ENCODE data around the gene HSPA1B.

HSPA1B gene

DNA sequence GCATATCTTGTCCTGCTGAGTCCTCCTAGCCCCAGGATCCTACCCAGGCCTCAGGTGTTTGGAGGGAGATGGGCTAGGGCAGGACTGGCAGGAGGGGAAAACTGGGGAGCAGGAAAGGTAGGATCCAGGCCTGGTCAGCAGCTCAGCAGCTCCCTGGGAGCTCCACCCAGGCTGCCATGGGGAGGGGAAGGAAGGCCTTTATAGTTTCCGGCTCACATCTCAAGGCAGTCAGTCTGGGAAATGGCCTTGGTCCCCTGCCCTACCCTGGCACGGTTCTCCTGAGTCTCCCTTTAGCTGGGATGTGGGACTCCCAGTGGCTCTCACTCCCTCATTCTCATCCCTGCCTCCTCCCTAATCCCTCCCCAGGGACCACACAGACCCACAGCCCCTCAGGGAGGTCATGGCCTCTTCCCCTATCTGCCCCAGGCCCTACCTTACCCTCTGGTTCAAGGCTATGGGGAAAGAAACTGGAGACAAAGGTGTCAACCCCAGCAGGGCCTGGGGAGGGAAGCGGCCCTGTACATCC is 49.6 kb downstream of the HSPA1B start:
- 83% methylated on average over 3 of the region's 3 CpGs for WGBS (ENCODE audit: insufficient coverage)
- Histone ChIP-seq H3K27ac (ENCODE audit: insufficient read depth in 1 of 2, low read depth in 1 of 2, low read length in 2 of 2, poor library complexity in 1 of 2, severe bottlenecking in 2 of 2) (no peak overlapping the region), H3K36me3 (ENCODE audit: control insufficient read depth in 4 of 4, insufficient read depth in 4 of 4, low read length in 3 of 4) (peaks cover 3 to 25% (median 24%) of the 10 kb centered on the region in 4 experiments), H3K27me3 (replicated peaks in 2 of 5; ENCODE audit: control insufficient read depth in 4 of 5, insufficient read depth in 5 of 5, low read length in 4 of 5) (no peaks in the 10 kb centered on the region), H3K4me3 (ENCODE audit: control insufficient read depth in 1 of 7, extremely low read depth in 1 of 7, insufficient read depth in 4 of 7, low read depth in 2 of 7, low read length in 6 of 7) (no peak overlapping the region), H3K4me1 (ENCODE audit: control extremely low read depth in 1 of 4, control insufficient read depth in 4 of 4, insufficient read depth in 4 of 4, low read length in 3 of 4) (peaks cover 0 to 2% (median 0%) of the 10 kb centered on the region in 4 experiments), H3K9me3 (ENCODE audit: control extremely low read depth in 1 of 5, control insufficient read depth in 4 of 5, insufficient read depth in 2 of 5, low read depth in 1 of 5, low read length in 4 of 5) (no peaks in the 10 kb centered on the region)
- ChIA-PET CTCF (interaction anchor here (0.6 to 3.0 kb wide), 2 partner anchors 13 to 53 kb away, joined by 4 to 14 read pairs; partner anchors contain the start of gene NEU1), POLR2A (no interaction called here)
- no peak for DNase-seq

DNA sequence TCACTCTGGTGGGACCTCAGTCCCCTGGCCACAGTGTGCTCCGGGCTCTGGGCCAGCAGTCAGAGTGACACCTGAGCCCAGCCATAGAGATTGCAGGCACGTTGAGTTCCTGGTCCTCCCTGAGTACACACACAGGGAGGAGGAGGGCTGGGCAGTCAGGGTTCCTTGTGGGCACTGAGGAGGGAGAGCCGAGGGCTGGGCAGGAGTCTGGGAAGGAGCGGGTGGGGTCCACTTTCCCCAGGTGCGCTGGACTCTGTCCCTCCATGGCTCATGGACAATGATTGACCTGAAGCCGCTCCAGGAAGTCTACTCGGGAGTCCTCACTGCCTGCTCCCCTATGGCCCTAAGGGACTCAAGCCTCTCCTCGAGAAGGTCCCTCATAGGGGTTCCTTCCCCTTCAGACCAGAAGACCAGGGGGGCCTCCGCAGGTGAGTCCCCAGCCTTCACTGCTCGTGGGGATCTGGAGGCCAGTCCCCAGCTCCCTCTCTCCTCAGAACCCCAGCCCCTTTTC is 50.2 kb downstream of the HSPA1B start:
- ChIA-PET POLR2A (no interaction called here), CTCF (interaction anchor here (0.6 to 3.0 kb wide), 2 partner anchors 14 to 29 kb away, joined by 3 to 14 read pairs; partner anchors contain the start of gene NEU1)
- no peak for DNase-seq
- Histone ChIP-seq H3K27ac (ENCODE audit: insufficient read depth in 1 of 2, low read depth in 1 of 2, low read length in 2 of 2, poor library complexity in 1 of 2, severe bottlenecking in 2 of 2) (no peak overlapping the region), H3K9me3 (ENCODE audit: control extremely low read depth in 1 of 5, control insufficient read depth in 4 of 5, insufficient read depth in 2 of 5, low read depth in 1 of 5, low read length in 4 of 5) (no peaks in the 10 kb centered on the region), H3K4me3 (ENCODE audit: control insufficient read depth in 1 of 7, extremely low read depth in 1 of 7, insufficient read depth in 4 of 7, low read depth in 2 of 7, low read length in 6 of 7) (no peak overlapping the region), H3K4me1 (ENCODE audit: control extremely low read depth in 1 of 4, control insufficient read depth in 4 of 4, insufficient read depth in 4 of 4, low read length in 3 of 4) (peaks cover 0 to 2% (median 0%) of the 10 kb centered on the region in 4 experiments), H3K27me3 (replicated peaks in 2 of 5; ENCODE audit: control insufficient read depth in 4 of 5, insufficient read depth in 5 of 5, low read length in 4 of 5) (no peaks in the 10 kb centered on the region), H3K36me3 (ENCODE audit: control insufficient read depth in 4 of 4, insufficient read depth in 4 of 4, low read length in 3 of 4) (peaks cover 3 to 30% (median 29%) of the 10 kb centered on the region in 4 experiments)
- 93% methylated on average over 8 of the region's 10 CpGs for WGBS (ENCODE audit: insufficient coverage)

DNA sequence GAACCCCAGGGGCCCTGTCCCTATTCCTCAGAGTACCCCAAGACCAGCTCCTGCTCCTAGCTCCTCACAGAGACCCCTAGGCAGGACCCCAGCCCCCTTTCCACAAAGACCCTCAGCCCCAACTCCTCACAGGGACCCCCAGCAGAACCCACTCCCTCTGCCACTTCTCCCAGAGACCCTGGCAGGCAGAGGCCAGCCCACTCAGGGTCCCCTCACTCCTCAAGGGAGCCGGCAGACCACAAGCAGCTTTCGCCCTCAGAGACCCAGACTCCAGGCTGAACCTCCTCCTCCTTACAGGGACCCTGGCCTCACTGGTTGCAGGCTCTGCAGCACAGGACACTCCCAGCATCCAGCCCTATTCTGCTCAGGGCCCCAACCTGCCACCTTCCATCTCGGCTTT is 50.7 kb downstream of the HSPA1B start:
- H3K27ac ChIP-seq (ENCODE audit: insufficient read depth in 1 of 2, low read depth in 1 of 2, low read length in 2 of 2, poor library complexity in 1 of 2, severe bottlenecking in 2 of 2), result no peak overlapping the region
- H3K4me3 ChIP-seq (ENCODE audit: control insufficient read depth in 1 of 7, extremely low read depth in 1 of 7, insufficient read depth in 4 of 7, low read depth in 2 of 7, low read length in 6 of 7), result no peak overlapping the region
- H3K4me1 ChIP-seq (ENCODE audit: control extremely low read depth in 1 of 4, control insufficient read depth in 4 of 4, insufficient read depth in 4 of 4, low read length in 3 of 4), result peaks cover 0 to 2% (median 0%) of the 10 kb centered on the region in 4 experiments
- H3K36me3 ChIP-seq (ENCODE audit: control insufficient read depth in 4 of 4, insufficient read depth in 4 of 4, low read length in 3 of 4), result peaks cover 5 to 36% (median 34%) of the 10 kb centered on the region in 4 experiments
- CTCF ChIA-PET, result interaction anchor here (0.6 kb wide), 1 partner anchor 29 kb away, joined by 3 read pairs; no protein-coding TSS in a partner anchor
- POLR2A ChIA-PET, result no interaction called here
- no peaks in the 10 kb centered on the region for H3K27me3 ChIP-seq (replicated peaks in 2 of 5; ENCODE audit: control insufficient read depth in 4 of 5, insufficient read depth in 5 of 5, low read length in 4 of 5)
- DNase-seq, result no peak
- WGBS (ENCODE audit: insufficient coverage), result no CpG with 5 or more reads among the region's 3 CpGs
- no peaks in the 10 kb centered on the region for H3K9me3 ChIP-seq (ENCODE audit: control extremely low read depth in 1 of 5, control insufficient read depth in 4 of 5, insufficient read depth in 2 of 5, low read depth in 1 of 5, low read length in 4 of 5)

DNA sequence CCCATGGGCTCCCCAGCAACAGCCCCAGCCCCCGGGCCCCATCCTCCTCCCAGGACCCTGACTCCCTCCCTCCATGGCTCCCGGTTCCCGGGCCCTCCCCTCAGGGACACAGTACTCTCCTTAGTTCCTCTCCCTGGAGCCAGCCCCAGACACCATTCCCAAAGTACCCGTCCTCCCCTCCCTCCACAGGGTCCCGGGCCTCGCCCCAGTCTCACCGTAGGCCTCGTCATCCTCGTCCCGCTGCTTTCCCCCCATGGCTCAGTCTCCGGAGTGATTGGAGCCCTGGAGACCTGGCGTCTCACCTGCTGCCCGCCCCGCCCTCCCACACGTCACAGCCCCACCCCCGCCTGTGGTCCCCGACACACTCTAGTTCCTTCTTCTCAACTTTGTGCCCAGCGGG is 51.2 kb downstream of the HSPA1B start, which contains the start of gene SLC44A4:
Gene SLC44A4 (minus strand): TSS at position 272 of the 400 bp plus-strand sequence. CDS start 17 bp downstream, at position 255.
- WGBS (ENCODE audit: insufficient coverage), result 86% methylated on average over 5 of the region's 18 CpGs
- POLR2A ChIA-PET, result no interaction called here
- H3K9me3 ChIP-seq (ENCODE audit: control extremely low read depth in 1 of 5, control insufficient read depth in 4 of 5, insufficient read depth in 2 of 5, low read depth in 1 of 5, low read length in 4 of 5), result no peaks in the 10 kb centered on the region
- CTCF ChIA-PET, result no interaction called here
- DNase-seq, result no peak
- H3K27ac ChIP-seq (ENCODE audit: insufficient read depth in 1 of 2, low read depth in 1 of 2, low read length in 2 of 2, poor library complexity in 1 of 2, severe bottlenecking in 2 of 2), result no peak within 1 kb of the TSS
- no peaks in the 10 kb centered on the region for H3K27me3 ChIP-seq (replicated peaks in 2 of 5; ENCODE audit: control insufficient read depth in 4 of 5, insufficient read depth in 5 of 5, low read length in 4 of 5)
- no peak within 1 kb of the TSS for H3K4me3 ChIP-seq (ENCODE audit: control insufficient read depth in 1 of 7, extremely low read depth in 1 of 7, insufficient read depth in 4 of 7, low read depth in 2 of 7, low read length in 6 of 7)
- peaks cover 0 to 2% (median 0%) of the 10 kb centered on the region in 4 experiments for H3K4me1 ChIP-seq (ENCODE audit: control extremely low read depth in 1 of 4, control insufficient read depth in 4 of 4, insufficient read depth in 4 of 4, low read length in 3 of 4)
- peaks cover 5 to 41% (median 38%) of the 10 kb centered on the region in 4 experiments for H3K36me3 ChIP-seq (ENCODE audit: control insufficient read depth in 4 of 4, insufficient read depth in 4 of 4, low read length in 3 of 4)

DNA sequence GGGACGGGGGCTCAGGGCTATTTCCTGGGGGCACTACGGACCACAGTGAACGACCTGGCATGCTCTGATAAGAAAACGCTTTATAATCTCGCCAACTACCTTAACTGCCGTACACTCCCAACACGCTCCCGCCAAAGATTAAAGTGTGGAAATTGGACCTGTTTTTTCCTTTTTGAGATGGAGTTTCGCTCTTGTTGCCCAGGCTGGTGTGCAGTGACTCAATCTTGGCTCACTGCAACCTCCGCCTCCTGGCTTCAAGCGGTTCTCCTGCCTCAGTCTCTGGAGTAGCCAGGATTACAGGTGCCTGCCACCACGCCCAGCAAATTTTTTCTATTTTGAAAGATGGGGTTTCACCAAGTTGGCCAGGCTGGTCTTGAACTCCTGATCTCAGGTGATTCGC is 51.6 kb downstream of the HSPA1B start:
- no peaks in the 10 kb centered on the region for H3K9me3 ChIP-seq (ENCODE audit: control extremely low read depth in 1 of 5, control insufficient read depth in 4 of 5, insufficient read depth in 2 of 5, low read depth in 1 of 5, low read length in 4 of 5)
- H3K27me3 ChIP-seq (replicated peaks in 2 of 5; ENCODE audit: control insufficient read depth in 4 of 5, insufficient read depth in 5 of 5, low read length in 4 of 5), result no peaks in the 10 kb centered on the region
- no peak overlapping the region for H3K4me3 ChIP-seq (ENCODE audit: control insufficient read depth in 1 of 7, extremely low read depth in 1 of 7, insufficient read depth in 4 of 7, low read depth in 2 of 7, low read length in 6 of 7)
- H3K36me3 ChIP-seq (ENCODE audit: control insufficient read depth in 4 of 4, insufficient read depth in 4 of 4, low read length in 3 of 4), result peaks cover 5 to 45% (median 41%) of the 10 kb centered on the region in 4 experiments
- DNase-seq, result no peak
- WGBS (ENCODE audit: insufficient coverage), result 81% methylated on average over 12 of the region's 13 CpGs
- H3K4me1 ChIP-seq (ENCODE audit: control extremely low read depth in 1 of 4, control insufficient read depth in 4 of 4, insufficient read depth in 4 of 4, low read length in 3 of 4), result peaks cover 0 to 2% (median 0%) of the 10 kb centered on the region in 4 experiments
- no peak overlapping the region for H3K27ac ChIP-seq (ENCODE audit: insufficient read depth in 1 of 2, low read depth in 1 of 2, low read length in 2 of 2, poor library complexity in 1 of 2, severe bottlenecking in 2 of 2)
- ChIA-PET CTCF (interaction anchor here (2.0 kb wide), 1 partner anchor 10 kb away, joined by 8 read pairs; no protein-coding TSS in a partner anchor), POLR2A (no interaction called here)
